Trophoblast cell (in vitro differentiated cells and primary cell): ENCODE measurements around the gene PIP5K1C.

Experiments used
- DNase-seq, 2 donors: peaks; one replicate each; pipeline ENCODE4 v3.0.0-alpha.2; 2016
- H2AFZ ChIP-seq: 2 replicates; pipeline ENCODE4 v1.6.1; 2013; ENCODE audit warnings: low read length, moderate library complexity, mild to moderate bottlenecking; ENCODE audit not compliant: insufficient read depth, poor library complexity
- H2AK5ac ChIP-seq: 2 replicates; pipeline ENCODE4 v1.6.1; 2013; ENCODE audit warnings: mild to moderate bottlenecking, low read length
- H2BK120ac ChIP-seq: 2 replicates; pipeline ENCODE4 v1.6.1; 2013; ENCODE audit warnings: low read length, mild to moderate bottlenecking, moderate library complexity; ENCODE audit not compliant: insufficient read depth, poor library complexity
- H2BK12ac ChIP-seq: 2 replicates; pipeline ENCODE4 v1.6.1; 2013; ENCODE audit warnings: mild to moderate bottlenecking, low read length, moderate library complexity
- H2BK5ac ChIP-seq: 2 replicates; pipeline ENCODE4 v1.6.1; 2013; ENCODE audit warnings: low read length, low read depth, moderate library complexity, mild to moderate bottlenecking; ENCODE audit not compliant: poor library complexity
- H3K14ac ChIP-seq: 2 replicates; pipeline ENCODE4 v1.6.1; 2013; ENCODE audit warnings: mild to moderate bottlenecking, low read length
- H3K18ac ChIP-seq: 2 replicates; pipeline ENCODE4 v1.6.1; 2013; ENCODE audit warnings: mild to moderate bottlenecking, low read length
- H3K23ac ChIP-seq: 2 replicates; pipeline ENCODE4 v1.6.1; 2013; ENCODE audit warnings: low read length
- H3K27ac ChIP-seq: 2 replicates; pipeline ENCODE4 v1.5.1; 2013; ENCODE audit warnings: low read depth, mild to moderate bottlenecking, inconsistent platforms, low read length, moderate library complexity
- H3K27me3 ChIP-seq: 2 replicates; pipeline ENCODE4 v1.6.1; 2013; ENCODE audit warnings: inconsistent platforms, mild to moderate bottlenecking, low read length, moderate library complexity; ENCODE audit not compliant: insufficient read depth
- H3K36me3 ChIP-seq, 2 experiments: 1 replicate in 1 of 2; 2 replicates in 1 of 2; pipeline ENCODE4 v1.6.1; 2013; ENCODE audit warnings: low read length in 2 of 2, mild to moderate bottlenecking in 2 of 2, moderate library complexity in 1 of 2; ENCODE audit not compliant: insufficient read depth in 2 of 2, control insufficient read depth in 1 of 2
- H3K4ac ChIP-seq: 2 replicates; pipeline ENCODE4 v1.6.1; 2013; ENCODE audit warnings: low read depth, mild to moderate bottlenecking, low read length, moderate library complexity
- H3K4me1 ChIP-seq, 2 experiments: 1 replicate in 1 of 2; 2 replicates in 1 of 2; pipeline ENCODE4 v1.6.1; 2013; ENCODE audit warnings: low read length in 2 of 2, mild to moderate bottlenecking in 2 of 2, moderate library complexity in 1 of 2; ENCODE audit not compliant: insufficient read depth in 2 of 2, control insufficient read depth in 1 of 2
- H3K4me2 ChIP-seq: 2 replicates; pipeline ENCODE4 v1.6.1; 2013; ENCODE audit warnings: inconsistent platforms, mild to moderate bottlenecking, low read length, moderate library complexity
- H3K4me3 ChIP-seq: 2 replicates; pipeline ENCODE4 v1.5.1; 2013; ENCODE audit warnings: mild to moderate bottlenecking, low read depth, low read length, inconsistent platforms
- H3K79me1 ChIP-seq: one replicate; pipeline ENCODE4 v1.6.1; 2013; ENCODE audit warnings: low read length
- H3K79me2 ChIP-seq: 2 replicates; pipeline ENCODE4 v1.6.1; 2013; ENCODE audit warnings: low read length, mild to moderate bottlenecking; ENCODE audit not compliant: control insufficient read depth, insufficient read depth, poor library complexity
- H3K9ac ChIP-seq: 2 replicates; pipeline ENCODE4 v1.6.1; 2013; ENCODE audit warnings: mild to moderate bottlenecking, low read length
- H3K9me3 ChIP-seq: 2 replicates; pipeline ENCODE4 v1.6.1; 2013; ENCODE audit warnings: low read depth, mild to moderate bottlenecking, control low read depth, inconsistent platforms, low read length; ENCODE audit not compliant: insufficient read depth
- H4K12ac ChIP-seq: 2 replicates; pipeline ENCODE4 v1.6.1; 2013; ENCODE audit warnings: low read depth, mild to moderate bottlenecking, low read length, moderate library complexity
- H4K8ac ChIP-seq: 2 replicates; pipeline ENCODE4 v1.6.1; 2013; ENCODE audit warnings: low read depth, mild to moderate bottlenecking, low read length, moderate library complexity
- H4K91ac ChIP-seq: one replicate; pipeline ENCODE4 v1.6.1; 2013; ENCODE audit warnings: low read depth, mild to moderate bottlenecking, low read length, moderate library complexity
- WGBS: extraction: QIAGEN DNeasy Blood & Tissue Kit; methylation state at CpG from one replicate; pipeline ENCODE4 v1.1.7; 2013; ENCODE audit warnings: missing lambda C conversion rate; ENCODE audit not compliant: insufficient read length, insufficient coverage; ENCODE audit errors: extremely low coverage; 5-methylcytosine and 5-hydroxymethylcytosine counted together

The PIP5K1C gene

GRCh38 chr19:3656073-3656746 lies 44.1 kb downstream of the PIP5K1C start:
- no CpG with 5 or more reads among the region's 36 CpGs for WGBS

GRCh38 chr19:3655402-3656072 lies 44.7 kb downstream of the PIP5K1C start:
- Histone ChIP-seq H3K27me3 (no peaks in the 10 kb centered on the region), H3K23ac (no peak overlapping the region), H3K4me1 (no peaks in the 10 kb centered on the region), H3K9me3 (peaks cover 3% of the 10 kb centered on the region), H3K9ac (no peak overlapping the region), H2AFZ (no peak overlapping the region), H3K18ac (no peak overlapping the region), H4K12ac (no peak overlapping the region), H2BK120ac (no peak overlapping the region), H3K27ac (no peak overlapping the region), H2BK12ac (no peak overlapping the region), H2BK5ac (no peak overlapping the region), H3K79me2 (no peaks in the 10 kb centered on the region), H3K4me3 (no peak overlapping the region), H3K4me2 (no peak overlapping the region), H3K4ac (no peak overlapping the region), H4K8ac (no peak overlapping the region), H2AK5ac (no peak overlapping the region), H3K36me3 (peaks cover 79 to 80% of the 10 kb centered on the region in 2 experiments), H4K91ac (no peak overlapping the region), H3K79me1 (no peaks in the 10 kb centered on the region), H3K14ac (no peak overlapping the region)
- DNase-seq = no peak
- no CpG with 5 or more reads among the region's 25 CpGs for WGBS

More at GRCh38 chr19:3656073-3656746, 44.1 kb downstream of the PIP5K1C start:
- peaks cover 83 to 84% of the 10 kb centered on the region in 2 experiments for H3K36me3 ChIP-seq
- no peak overlapping the region for H4K8ac ChIP-seq
- H3K18ac ChIP-seq = no peak overlapping the region
- no peaks in the 10 kb centered on the region for H3K79me2 ChIP-seq
- H2BK5ac ChIP-seq = no peak overlapping the region
- H3K9ac ChIP-seq = no peak overlapping the region
- H3K27ac ChIP-seq = no peak overlapping the region
- H3K14ac ChIP-seq = no peak overlapping the region
- H2AK5ac ChIP-seq = no peak overlapping the region
- no peaks in the 10 kb centered on the region for H3K27me3 ChIP-seq
- H2BK12ac ChIP-seq = no peak overlapping the region
- no peak overlapping the region for H2AFZ ChIP-seq
- H3K4me1 ChIP-seq = no peaks in the 10 kb centered on the region
- DNase-seq = no peak
- H4K91ac ChIP-seq = no peak overlapping the region
- H4K12ac ChIP-seq = no peak overlapping the region
- peaks cover 3% of the 10 kb centered on the region for H3K9me3 ChIP-seq
- H3K79me1 ChIP-seq = no peaks in the 10 kb centered on the region
- H3K23ac ChIP-seq = no peak overlapping the region
- H3K4ac ChIP-seq = no peak overlapping the region
- H3K4me3 ChIP-seq = no peak overlapping the region
- H2BK120ac ChIP-seq = no peak overlapping the region
- H3K4me2 ChIP-seq = no peak overlapping the region

- no peak overlapping the region for H3K4me3 ChIP-seq
- no peak overlapping the region for H4K12ac ChIP-seq
- H2AK5ac ChIP-seq = no peak overlapping the region
- H3K4me1 ChIP-seq = no peaks in the 10 kb centered on the region
- H3K23ac ChIP-seq = no peak overlapping the region
- DNase-seq = no peak
- no peak overlapping the region for H4K91ac ChIP-seq
- H2BK5ac ChIP-seq = no peak overlapping the region
- H3K27ac ChIP-seq = no peak overlapping the region
- H3K79me1 ChIP-seq = no peaks in the 10 kb centered on the region
- H3K79me2 ChIP-seq = no peaks in the 10 kb centered on the region
- no peak overlapping the region for H3K9ac ChIP-seq
- no peak overlapping the region for H2BK12ac ChIP-seq
- H2AFZ ChIP-seq = no peak overlapping the region
- no peak overlapping the region for H2BK120ac ChIP-seq
- H3K14ac ChIP-seq = no peak overlapping the region
- no peak overlapping the region for H3K4me2 ChIP-seq
- H3K4ac ChIP-seq = no peak overlapping the region
- H3K27me3 ChIP-seq = no peaks in the 10 kb centered on the region
- WGBS = no CpG with 5 or more reads among the region's 20 CpGs
- peaks cover 3% of the 10 kb centered on the region for H3K9me3 ChIP-seq
- H4K8ac ChIP-seq = no peak overlapping the region
- H3K18ac ChIP-seq = no peak overlapping the region
- peaks cover 73 to 75% of the 10 kb centered on the region in 2 experiments for H3K36me3 ChIP-seq
These were observed 46.3 kb downstream of the PIP5K1C start for GRCh38 chr19:3653865-3654513.

- Histone ChIP-seq H3K79me1 (no peaks in the 10 kb centered on the region), H3K9me3 (peaks cover 3% of the 10 kb centered on the region), H2AK5ac (no peak overlapping the region), H3K36me3 (peaks cover 73% of the 10 kb centered on the region in 2 experiments), H2AFZ (no peak overlapping the region), H3K14ac (no peak overlapping the region), H3K4ac (no peak overlapping the region), H3K18ac (no peak overlapping the region), H3K4me1 (no peaks in the 10 kb centered on the region), H3K23ac (no peak overlapping the region), H3K27me3 (no peaks in the 10 kb centered on the region), H2BK120ac (no peak overlapping the region), H3K9ac (no peak overlapping the region), H3K4me2 (no peak overlapping the region), H2BK5ac (no peak overlapping the region), H3K79me2 (no peaks in the 10 kb centered on the region), H4K8ac (no peak overlapping the region), H3K4me3 (no peak overlapping the region), H4K12ac (no peak overlapping the region), H3K27ac (no peak overlapping the region), H4K91ac (no peak overlapping the region), H2BK12ac (no peak overlapping the region)
- no CpG with 5 or more reads among the region's 37 CpGs for WGBS
- no peak for DNase-seq
These were observed 47.0 kb downstream of the PIP5K1C start for GRCh38 chr19:3653081-3653795.
